GM18498 (cell line): ENCODE data around the gene MKX.

ENCODE experiments used
- ATAC-seq: cut with Tn5 transposase; IDR thresholded peaks from one replicate; pipeline ENCODE4 v1.9.1; 2021; ENCODE audit warnings: mild to moderate bottlenecking, moderate library complexity; ENCODE audit not compliant: unreplicated experiment

The MKX gene

DNA sequence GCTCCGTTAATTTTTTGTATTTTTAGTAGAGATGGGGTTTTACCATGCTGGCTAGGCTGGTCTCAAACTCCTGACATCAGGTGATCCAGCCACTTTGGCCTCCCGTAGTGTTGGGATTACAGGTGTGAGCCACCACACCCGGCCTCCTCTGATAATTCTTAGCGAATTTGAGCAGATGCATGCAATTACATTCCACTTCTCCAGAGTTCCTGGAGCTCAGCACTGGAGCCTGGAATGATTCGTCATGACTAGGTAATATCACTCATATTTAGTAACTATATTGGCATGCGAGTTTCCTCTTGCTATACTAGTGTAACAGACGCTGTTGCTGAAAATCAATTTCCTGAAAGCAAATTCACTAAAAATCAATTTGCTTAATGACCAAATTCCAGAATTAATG lies 86.8 kb downstream of the MKX start:
- no peak for ATAC-seq

DNA sequence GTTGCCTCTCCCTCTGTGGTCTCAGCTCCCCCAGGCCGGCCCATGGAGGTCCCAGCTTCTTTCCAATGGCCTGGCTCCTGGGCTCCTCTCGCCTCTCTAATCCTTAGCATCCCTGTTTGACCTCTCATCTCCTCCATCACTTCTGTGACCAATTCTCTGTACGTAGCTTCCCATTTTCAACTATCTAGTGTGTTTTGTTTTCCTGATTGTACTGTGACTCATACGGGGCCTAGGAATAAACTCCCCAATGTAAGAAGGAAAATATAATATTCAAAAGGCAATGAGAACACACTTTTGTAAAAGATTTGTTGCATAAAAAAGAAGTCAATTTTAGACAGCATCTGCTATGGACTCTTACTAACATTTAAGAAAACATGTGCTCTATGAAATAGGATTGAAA lies 90.3 kb downstream of the MKX start:
- no peak for ATAC-seq

DNA sequence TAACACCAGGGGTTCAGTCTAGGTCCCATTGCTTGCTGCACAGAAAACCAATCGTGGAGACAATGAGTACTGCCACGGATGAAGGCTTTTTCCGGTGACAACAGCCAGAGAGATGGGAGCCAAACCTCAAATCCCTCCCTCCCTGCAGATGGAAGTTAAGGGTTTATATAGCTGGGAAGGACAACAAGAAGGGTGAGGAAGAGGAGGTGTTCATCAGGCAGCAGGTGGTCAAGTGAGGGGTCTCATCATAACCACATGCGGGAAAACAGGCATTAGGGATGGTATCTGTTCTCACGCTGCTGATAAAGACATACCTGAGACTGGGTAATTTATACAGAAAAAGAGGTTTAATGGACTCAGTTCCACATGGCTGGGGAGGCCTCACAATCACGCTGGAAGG lies 91.3 kb downstream of the MKX start:
- no peak for ATAC-seq

DNA sequence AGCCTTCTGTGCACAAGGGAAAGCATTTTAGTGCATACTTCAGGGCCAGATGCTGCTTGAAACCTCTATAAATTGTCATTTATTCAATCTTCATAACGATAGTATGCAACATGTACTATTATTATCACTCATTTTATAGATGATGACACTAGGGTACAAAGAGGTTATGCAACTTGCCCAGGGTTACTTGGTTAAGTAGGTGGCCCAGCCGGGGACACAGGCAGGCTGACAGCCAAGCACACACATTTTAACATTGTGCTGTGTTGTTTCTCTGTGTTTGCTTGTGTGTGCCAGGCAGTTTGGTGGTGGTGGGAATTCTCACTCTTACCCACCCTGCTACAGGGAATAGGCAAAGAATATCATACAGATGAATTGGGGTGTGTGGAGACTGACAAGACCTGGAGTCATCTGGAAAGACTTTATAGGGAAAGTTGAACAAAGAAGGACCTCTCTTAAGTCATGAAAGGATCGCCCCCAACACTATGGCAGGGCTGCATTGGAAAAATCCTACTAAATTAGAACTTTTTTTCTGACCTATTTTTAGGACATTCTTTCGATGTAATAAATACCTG lies 98.9 kb downstream of the MKX start:
- ATAC-seq = no peak

DNA sequence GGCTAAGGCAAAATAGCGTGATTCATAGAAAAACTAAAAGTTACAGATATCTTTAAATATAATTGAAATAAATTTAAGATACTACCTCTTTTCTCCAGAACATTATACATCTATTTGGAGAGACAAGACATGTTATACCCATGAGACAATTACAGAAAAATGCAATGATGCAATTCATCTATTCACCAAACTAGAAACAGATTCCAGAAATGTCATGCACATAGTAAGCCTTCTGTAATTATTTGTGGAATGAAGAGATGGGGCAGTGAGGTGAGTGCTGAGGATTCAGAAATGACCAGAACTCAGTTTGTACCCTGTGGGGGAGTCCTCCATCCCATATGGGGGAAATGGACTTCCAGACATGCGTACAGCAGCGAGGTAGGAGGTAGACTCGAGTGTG lies 99.4 kb downstream of the MKX start:
- ATAC-seq = no peak

DNA sequence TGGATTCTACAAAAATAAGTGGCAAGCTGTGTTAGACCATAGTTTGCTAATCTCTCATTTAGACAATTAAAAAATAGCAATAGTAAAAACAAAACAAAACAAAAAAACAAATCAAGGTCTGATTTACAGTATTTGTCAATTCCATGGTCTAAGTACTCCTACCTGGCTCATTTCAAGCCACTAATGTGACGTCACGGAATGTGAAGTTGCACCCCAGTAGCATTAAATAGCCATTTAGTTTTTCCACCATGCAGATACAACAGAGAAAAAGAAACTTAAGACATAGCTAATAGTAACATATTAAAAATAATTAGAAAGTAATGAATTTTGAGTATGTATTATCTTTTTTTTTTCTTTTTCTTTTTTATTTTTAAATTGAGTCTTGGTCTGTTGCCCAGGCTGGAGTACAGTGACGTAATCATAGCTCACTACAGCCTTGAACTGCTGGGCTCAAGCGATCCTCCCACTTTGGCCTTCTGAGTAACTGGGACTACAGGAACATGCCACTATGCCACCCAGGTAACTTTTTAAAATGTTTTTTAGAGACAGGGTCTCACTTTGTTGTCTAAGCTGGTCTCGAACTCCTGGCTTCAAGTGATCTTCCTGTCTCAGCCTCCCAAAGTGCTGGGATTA lies 101.2 kb downstream of the MKX start:
- no peak for ATAC-seq

DNA sequence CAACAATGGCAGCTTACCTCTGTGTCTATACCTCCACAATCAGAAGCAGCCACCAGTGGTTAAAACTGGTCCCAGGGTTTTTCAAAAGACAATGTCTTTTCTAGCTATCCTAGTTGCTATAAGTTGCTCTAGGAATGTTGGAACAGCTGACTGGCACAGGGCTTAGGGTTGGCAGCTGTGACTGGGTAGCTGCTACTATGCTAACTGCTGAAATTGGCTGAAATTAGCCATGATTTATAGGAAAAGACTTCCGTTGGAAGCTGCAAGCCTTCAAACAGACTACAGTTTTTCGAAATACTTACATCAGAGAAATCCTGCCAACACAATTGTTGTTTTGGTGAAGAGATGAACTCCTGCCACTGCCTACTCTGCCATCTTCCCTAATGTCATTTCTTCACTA lies 102.3 kb downstream of the MKX start:
- ATAC-seq = no peak

DNA sequence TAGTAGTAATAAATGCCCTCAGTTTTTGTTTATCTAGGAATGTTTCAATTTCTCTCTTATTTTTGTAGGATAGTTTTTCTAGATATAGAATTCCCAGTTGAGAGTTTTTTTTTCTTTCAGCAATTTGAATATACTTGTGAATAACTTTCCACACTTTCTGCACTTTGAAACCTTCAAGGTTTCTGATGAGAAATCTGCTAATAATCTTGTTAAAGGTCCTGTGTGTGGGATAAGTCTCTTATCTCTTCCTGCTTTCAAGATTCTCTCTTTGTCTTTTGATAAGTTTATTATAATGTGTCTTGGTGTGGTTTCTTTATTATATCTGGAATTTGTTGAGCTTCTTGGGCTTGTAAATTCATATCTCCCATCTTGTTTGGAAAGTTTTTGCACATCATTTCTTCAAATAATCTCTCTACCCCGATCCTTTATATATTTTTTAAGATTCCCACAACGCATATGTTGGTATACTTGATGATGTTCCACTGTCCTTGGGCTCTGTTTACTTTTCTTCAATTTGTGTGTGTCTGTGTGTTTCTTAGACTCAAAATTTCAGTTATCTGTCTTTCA lies 103.5 kb downstream of the MKX start:
- ATAC-seq = no peak

DNA sequence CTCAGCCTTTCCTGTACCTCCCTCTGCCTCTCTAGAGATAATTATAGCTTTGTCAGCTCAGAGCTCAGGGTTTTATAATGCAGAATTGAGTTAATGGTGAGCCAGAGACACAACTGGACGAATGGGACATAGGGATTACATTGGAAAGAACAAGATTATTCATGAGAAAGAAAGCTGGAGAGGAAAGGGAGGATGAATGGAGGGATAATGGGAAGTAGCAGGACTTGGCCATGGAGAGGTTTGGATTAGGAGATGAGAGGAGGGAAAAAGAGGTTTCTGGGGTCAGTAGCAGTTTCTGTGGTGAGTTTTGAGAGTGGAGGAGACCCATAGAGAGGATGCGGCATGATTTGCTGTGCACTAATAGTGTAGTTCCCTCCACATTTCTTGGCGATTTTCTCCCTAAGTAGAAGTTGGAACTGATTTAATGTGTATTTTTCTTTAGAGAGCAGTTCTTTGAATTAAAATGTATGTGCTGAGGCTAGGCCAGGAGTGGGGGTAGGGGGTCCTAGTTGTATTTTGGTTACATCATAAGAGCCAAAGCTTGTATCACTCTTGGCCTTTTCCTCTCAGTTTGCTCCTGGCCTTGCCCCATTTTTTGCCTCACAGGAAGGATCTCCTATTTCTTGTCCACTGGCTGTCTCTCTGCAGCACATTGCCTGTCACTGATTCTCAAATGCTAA lies 107.4 kb downstream of the MKX start:
- ATAC-seq = no peak

DNA sequence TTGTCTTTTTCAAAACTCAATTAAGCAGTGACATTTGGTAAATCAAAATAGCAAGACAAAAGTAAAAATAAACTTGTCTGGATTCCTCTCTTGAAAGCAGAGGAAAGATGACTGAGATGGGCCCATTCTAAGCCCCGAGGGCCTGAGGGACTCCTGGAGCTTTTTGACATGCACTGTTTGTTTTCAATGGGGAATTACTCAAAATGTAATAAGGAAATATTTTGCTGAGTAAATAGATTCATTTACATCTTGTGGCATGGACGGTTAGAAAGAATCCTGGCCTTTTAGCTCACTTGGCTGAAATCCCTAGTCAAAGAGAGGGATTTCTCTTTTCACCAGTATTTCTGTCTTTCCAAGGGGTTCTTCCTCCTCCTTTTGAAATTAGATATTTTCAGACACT lies 108.0 kb downstream of the MKX start:
- ATAC-seq = no peak

DNA sequence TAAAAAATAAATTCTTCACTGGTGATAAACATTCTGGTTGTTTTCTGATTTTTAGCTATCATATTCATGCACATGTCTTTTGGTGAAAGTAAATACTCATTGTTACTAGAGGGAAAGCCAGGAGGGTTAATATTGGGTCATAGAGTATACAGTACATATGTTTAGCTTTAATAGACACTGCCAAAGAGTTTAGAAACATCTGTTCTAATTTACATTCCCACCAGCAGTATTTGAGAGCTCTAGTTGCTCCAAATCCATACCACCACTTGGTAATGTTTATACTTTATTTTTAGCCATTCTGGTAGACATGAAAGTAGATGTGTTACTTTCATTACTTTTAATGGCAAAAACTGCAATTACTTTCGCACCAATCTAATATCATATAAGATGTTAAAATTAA lies 108.8 kb downstream of the MKX start:
- ATAC-seq = no peak

DNA sequence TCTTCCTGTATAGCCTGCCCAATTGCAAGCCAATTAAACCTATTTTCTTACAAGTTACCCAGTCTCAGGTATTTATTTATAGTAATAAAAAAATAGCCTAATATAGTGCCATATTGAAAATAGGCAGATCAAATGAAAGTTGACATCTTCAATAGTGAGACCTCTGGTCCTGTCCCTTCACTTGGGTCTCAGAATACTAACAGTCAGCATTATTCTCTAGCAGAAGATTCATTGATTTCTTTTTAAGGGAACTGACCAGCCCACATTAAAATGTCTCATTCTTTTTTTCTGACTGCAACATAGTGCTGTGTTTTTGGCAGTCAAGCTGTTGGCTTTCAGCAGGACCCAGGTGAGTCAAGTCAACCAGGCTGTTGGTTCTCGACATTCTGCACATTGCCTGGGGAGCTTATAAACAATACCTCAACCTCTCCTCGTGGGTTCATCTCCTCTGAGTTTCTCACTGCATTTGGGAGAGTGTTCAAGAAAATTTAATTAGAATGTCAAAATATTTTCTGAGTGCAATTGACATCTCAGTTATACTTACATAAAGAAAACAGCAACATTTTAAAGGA lies 109.8 kb downstream of the MKX start:
- ATAC-seq = no peak

DNA sequence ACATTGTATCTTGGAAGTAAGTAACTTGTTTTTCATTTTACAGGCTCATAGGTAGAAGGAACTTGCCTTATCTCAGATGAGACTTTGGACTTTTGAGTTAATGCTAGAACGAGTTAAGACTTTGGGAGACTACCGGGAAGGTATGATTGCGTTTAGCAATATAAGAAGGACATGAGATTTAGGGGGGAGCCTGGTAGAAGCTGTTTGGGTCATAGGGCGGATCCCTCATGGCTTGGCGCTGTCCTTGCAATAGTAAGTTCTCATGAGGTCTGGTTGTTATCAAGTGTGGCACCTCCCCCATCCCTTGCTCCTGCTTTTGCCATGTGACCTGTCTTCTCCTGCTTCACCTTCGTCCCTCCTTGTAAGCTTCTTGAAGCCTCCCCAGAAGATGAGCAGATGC lies 110.3 kb downstream of the MKX start:
- no peak for ATAC-seq

DNA sequence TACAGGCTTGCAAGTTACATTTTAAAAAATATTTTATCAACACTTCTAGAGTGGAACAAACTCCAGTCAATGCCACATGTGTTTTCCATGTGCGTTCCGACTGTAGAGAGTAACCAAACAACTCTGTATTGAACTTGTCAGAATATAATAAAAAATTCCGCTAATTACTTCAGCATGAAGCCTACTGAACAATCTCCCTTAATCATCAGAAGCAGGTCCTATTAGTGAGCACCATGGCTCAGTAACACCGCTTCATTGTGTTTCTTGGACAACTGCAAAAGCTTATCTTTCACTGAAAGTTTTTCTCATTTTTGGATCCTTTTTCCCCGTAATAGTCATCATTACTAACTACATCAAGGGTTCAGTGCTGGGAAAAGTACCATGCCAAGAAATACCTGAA lies 117.0 kb downstream of the MKX start:
- no peak for ATAC-seq

DNA sequence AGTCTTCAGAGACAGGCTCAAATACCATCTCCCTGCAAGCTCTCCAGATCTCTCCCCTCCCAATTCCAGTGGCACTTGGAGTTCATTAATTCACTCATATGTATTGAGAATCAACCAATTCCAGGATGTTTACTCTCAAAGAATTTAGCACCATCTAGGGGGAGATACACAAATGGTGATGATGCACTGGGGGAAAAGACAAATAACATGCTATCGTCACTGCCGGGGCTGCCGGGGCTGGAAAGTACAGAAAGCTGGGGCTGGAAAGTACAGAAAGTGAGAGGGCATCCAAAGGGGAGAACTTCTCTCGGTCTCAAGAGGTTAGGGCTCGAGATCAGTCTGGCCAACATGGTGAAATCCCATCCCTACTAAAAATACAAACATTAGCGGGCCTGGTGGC lies 118.7 kb downstream of the MKX start:
- ATAC-seq = no peak

DNA sequence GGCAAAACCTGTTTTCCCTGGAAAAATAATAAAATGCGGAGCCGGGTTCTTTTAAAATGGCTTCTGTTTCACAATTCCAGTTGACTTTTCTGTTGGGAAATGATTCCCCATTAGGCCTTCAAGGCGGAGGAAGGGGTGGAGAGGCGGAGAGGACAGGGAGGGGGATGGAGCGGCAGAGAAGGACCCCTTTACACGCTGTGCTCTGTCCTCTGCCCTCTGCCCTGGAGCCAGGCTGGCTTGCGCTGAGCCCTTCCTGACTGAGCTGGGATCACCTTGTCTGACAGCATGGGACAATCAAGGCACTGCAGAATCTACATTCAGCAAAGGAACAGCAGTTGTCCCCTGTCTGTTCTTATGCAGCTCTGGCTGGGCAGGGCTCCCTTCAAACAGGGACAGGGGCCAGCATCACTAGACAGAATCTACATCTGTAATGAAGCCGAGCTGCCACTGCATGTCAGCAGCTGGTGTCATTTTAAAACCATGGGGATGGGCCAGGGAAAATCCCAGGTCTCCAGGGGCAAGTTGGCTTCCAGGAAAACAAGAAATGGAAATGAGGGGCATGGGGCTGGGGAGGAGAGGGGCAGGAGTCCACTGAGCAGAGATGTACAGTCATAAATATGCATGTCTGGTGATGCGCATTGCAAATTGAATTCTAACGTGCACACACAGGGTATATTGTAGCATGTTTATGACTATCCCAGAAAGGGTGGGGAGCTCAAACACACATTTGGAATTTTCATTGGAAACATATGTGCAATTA lies 120.0 kb downstream of the MKX start:
- no peak for ATAC-seq

DNA sequence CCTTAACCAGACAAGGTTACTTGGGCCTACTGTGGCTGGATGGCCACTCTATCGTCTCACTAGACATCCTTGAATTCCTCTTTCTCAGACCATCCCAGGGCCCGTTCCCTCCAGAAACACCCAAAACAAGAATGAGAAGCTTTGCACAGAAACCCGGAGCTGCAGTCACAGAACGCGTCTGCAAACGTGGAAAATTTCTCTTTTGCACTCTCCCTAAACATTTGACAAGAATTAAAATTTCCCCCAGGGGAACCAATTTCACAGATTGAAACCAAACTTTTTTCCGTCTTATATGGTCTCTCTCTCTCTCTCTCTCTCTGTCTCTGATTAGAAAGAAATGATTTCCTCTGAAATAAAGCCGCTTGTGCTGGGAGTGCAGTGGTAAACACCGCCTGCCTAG lies 120.7 kb downstream of the MKX start:
- no peak for ATAC-seq
